ENCODE data around the gene SLC25A40. TPM values are rescaled to one million over a fixed set of nuclear protein-coding genes. Genes with fewer than 3 reads are reported as not detected.

Gene SLC25A40
- total and polyA plus RNA-seq, 2 experiments from 2014 or later: 6.3 to 19.0 TPM

GRCh38 chr7:87797798-87798403 lies 78.3 kb downstream of the SLC25A40 start:
- Histone ChIP-seq H3K9me2 (ENCODE audit: insufficient read depth) (no peaks in the 10 kb centered on the region), H3K4me2 (ENCODE audit: unreplicated experiment) (no peak overlapping the region), H3K4me1 (ENCODE audit: insufficient read depth) (no peaks in the 10 kb centered on the region), H3K4me3 (no peak overlapping the region), H3K27me3 (replicated peaks; ENCODE audit: insufficient read depth) (no peaks in the 10 kb centered on the region), H3F3A (ENCODE audit: insufficient read depth) (no peaks in the 10 kb centered on the region), H3K9ac (no peak overlapping the region), H3K79me2 (ENCODE audit: insufficient read depth) (no peaks in the 10 kb centered on the region), H3K36me3 (ENCODE audit: low read depth) (no peaks in the 10 kb centered on the region), H3K9me3 (ENCODE audit: low read depth) (no peaks in the 10 kb centered on the region), H3K27ac (no peak overlapping the region), H2AFZ (no peak overlapping the region), H4K20me1 (ENCODE audit: insufficient read depth) (no peaks in the 10 kb centered on the region)
- in situ Hi-C loops (cut with MboI): loop anchor here (25.0 kb wide), 1 partner anchor 314 kb away; no protein-coding TSS in a partner anchor
- no peak for TF ChIP-seq EZH2 (IDR thresholded peaks at IDR 0.05; ENCODE audit: insufficient read depth, poor library complexity, severe bottlenecking)
- TF ChIP-seq EZH2phosphoT487 (IDR thresholded peaks at IDR 0.05; ENCODE audit: insufficient read depth, low read depth): no peak
- DNase-seq: peak; percentile 57
- 10 to 18% methylated on average over 4 of the region's 4 CpGs for WGBS, 2 experiments (ENCODE audit: low coverage in 1 of 2, low lambda C conversion rate in 2 of 2, missing lambda C conversion rate in 2 of 2)

- Histone ChIP-seq H3K4me2 (ENCODE audit: unreplicated experiment) (no peak overlapping the region), H3K27ac (no peak overlapping the region), H2AFZ (no peak overlapping the region), H3K4me3 (no peak overlapping the region), H3K9me3 (ENCODE audit: low read depth) (no peaks in the 10 kb centered on the region), H4K20me1 (ENCODE audit: insufficient read depth) (no peaks in the 10 kb centered on the region), H3K79me2 (ENCODE audit: insufficient read depth) (no peaks in the 10 kb centered on the region), H3K27me3 (replicated peaks; ENCODE audit: insufficient read depth) (no peaks in the 10 kb centered on the region), H3K4me1 (ENCODE audit: insufficient read depth) (no peaks in the 10 kb centered on the region), H3K9me2 (ENCODE audit: insufficient read depth) (no peaks in the 10 kb centered on the region), H3K9ac (no peak overlapping the region), H3F3A (ENCODE audit: insufficient read depth) (no peaks in the 10 kb centered on the region), H3K36me3 (ENCODE audit: low read depth) (no peaks in the 10 kb centered on the region)
- TF ChIP-seq EZH2phosphoT487 (IDR thresholded peaks at IDR 0.05; ENCODE audit: insufficient read depth, low read depth) (no peak), EZH2 (IDR thresholded peaks at IDR 0.05; ENCODE audit: insufficient read depth, poor library complexity, severe bottlenecking) (no peak)
- DNase-seq: no peak
- in situ Hi-C loops (cut with MboI): loop anchor here (25.0 kb wide), 1 partner anchor 315 kb away; no protein-coding TSS in a partner anchor
- 0% methylated on average over 1 of the region's 1 CpG for WGBS, 2 experiments (ENCODE audit: low coverage in 1 of 2, low lambda C conversion rate in 2 of 2, missing lambda C conversion rate in 2 of 2)
Measured at GRCh38 chr7:87797395-87797794, 78.8 kb downstream of the SLC25A40 start.

GRCh38 chr7:87785368-87785995 lies 90.7 kb downstream of the SLC25A40 start:
- WGBS, 2 experiments (ENCODE audit: low coverage in 1 of 2, low lambda C conversion rate in 2 of 2, missing lambda C conversion rate in 2 of 2): 59 to 65% methylated on average over 4 of the region's 4 CpGs
- no peaks in the 10 kb centered on the region for H4K20me1 ChIP-seq (ENCODE audit: insufficient read depth)
- H3F3A ChIP-seq (ENCODE audit: insufficient read depth): no peaks in the 10 kb centered on the region
- no peaks in the 10 kb centered on the region for H3K9me2 ChIP-seq (ENCODE audit: insufficient read depth)
- no peaks in the 10 kb centered on the region for H3K36me3 ChIP-seq (ENCODE audit: low read depth)
- no peak overlapping the region for H3K4me3 ChIP-seq
- H3K9ac ChIP-seq: no peak overlapping the region
- no peak for DNase-seq
- H3K4me1 ChIP-seq (ENCODE audit: insufficient read depth): 0 out of 2 replicates have a peak, but pooled peaks cover 3% of the 10 kb centered on the region
- H3K9me3 ChIP-seq (ENCODE audit: low read depth): no peaks in the 10 kb centered on the region
- in situ Hi-C loops (cut with MboI): loop anchor here (25.0 kb wide), 1 partner anchor 327 kb away; no protein-coding TSS in a partner anchor
- no peak overlapping the region for H3K27ac ChIP-seq
- TF ChIP-seq EZH2 (IDR thresholded peaks at IDR 0.05; ENCODE audit: insufficient read depth, poor library complexity, severe bottlenecking) (no peak), EZH2phosphoT487 (IDR thresholded peaks at IDR 0.05; ENCODE audit: insufficient read depth, low read depth) (no peak)
- H3K27me3 ChIP-seq (replicated peaks; ENCODE audit: insufficient read depth): no peaks in the 10 kb centered on the region
- no peak overlapping the region for H2AFZ ChIP-seq
- no peak overlapping the region for H3K4me2 ChIP-seq (ENCODE audit: unreplicated experiment)
- H3K79me2 ChIP-seq (ENCODE audit: insufficient read depth): no peaks in the 10 kb centered on the region

GRCh38 chr7:87784424-87784823 lies 91.7 kb downstream of the SLC25A40 start:
- Histone ChIP-seq H3K4me3 (no peak overlapping the region), H3K9ac (no peak overlapping the region), H3K27ac (no peak overlapping the region), H3K27me3 (replicated peaks; ENCODE audit: insufficient read depth) (no peaks in the 10 kb centered on the region), H3K4me2 (ENCODE audit: unreplicated experiment) (no peak overlapping the region), H3K79me2 (ENCODE audit: insufficient read depth) (no peaks in the 10 kb centered on the region), H2AFZ (no peak overlapping the region), H3K9me3 (ENCODE audit: low read depth) (no peaks in the 10 kb centered on the region), H3K36me3 (ENCODE audit: low read depth) (no peaks in the 10 kb centered on the region), H3K4me1 (ENCODE audit: insufficient read depth) (0 out of 2 replicates have a peak, but pooled peaks cover 3% of the 10 kb centered on the region), H3F3A (ENCODE audit: insufficient read depth) (no peaks in the 10 kb centered on the region), H3K9me2 (ENCODE audit: insufficient read depth) (no peaks in the 10 kb centered on the region), H4K20me1 (ENCODE audit: insufficient read depth) (no peaks in the 10 kb centered on the region)
- DNase-seq: peak; percentile 29
- in situ Hi-C loops (cut with MboI): loop anchor here (25.0 kb wide), 1 partner anchor 328 kb away; no protein-coding TSS in a partner anchor
- TF ChIP-seq EZH2 (IDR thresholded peaks at IDR 0.05; ENCODE audit: insufficient read depth, poor library complexity, severe bottlenecking): no peak
- no peak for TF ChIP-seq EZH2phosphoT487 (IDR thresholded peaks at IDR 0.05; ENCODE audit: insufficient read depth, low read depth)

Other genes with a start within 250 kb of the SLC25A40 start
- gene RUNDC3B, start 248.0 kb downstream of the SLC25A40 start, total RNA-seq (2014; rRNA removed; shearing (Covaris generic)): 1.9 and 3.7 TPM in 2 replicates
- gene RUNDC3B, start 248.0 kb downstream of the SLC25A40 start, polyA plus RNA-seq (2016; fragmentation: Nextera tagmentation; extraction: Ambion mirVana): 1.6 and 1.9 TPM in 2 replicates
- 7.7 and 26.2 TPM in 2 replicates for gene DBF4, start 133 bp upstream of the SLC25A40 start, total RNA-seq (2014; rRNA removed; shearing (Covaris generic))
- gene DBF4, start 133 bp upstream of the SLC25A40 start, polyA plus RNA-seq (2016; fragmentation: Nextera tagmentation; extraction: Ambion mirVana): 14.7 and 15.5 TPM in 2 replicates
- 0.54 TPM in 1 of 2 replicates, not detected in the other for gene ADAM22, start 57.9 kb upstream of the SLC25A40 start, total RNA-seq (2014; rRNA removed; shearing (Covaris generic))
- gene ADAM22, start 57.9 kb upstream of the SLC25A40 start, polyA plus RNA-seq (2016; fragmentation: Nextera tagmentation; extraction: Ambion mirVana): 0.09 TPM in 1 of 2 replicates, not detected in the other